Measurements from ENCODE around the gene CAMK2B.

The CAMK2B gene

GRCh38 chr7:44282601-44283171, 42.7 kb downstream of the CAMK2B start:
- TF ChIP-seq, protein P1, sequence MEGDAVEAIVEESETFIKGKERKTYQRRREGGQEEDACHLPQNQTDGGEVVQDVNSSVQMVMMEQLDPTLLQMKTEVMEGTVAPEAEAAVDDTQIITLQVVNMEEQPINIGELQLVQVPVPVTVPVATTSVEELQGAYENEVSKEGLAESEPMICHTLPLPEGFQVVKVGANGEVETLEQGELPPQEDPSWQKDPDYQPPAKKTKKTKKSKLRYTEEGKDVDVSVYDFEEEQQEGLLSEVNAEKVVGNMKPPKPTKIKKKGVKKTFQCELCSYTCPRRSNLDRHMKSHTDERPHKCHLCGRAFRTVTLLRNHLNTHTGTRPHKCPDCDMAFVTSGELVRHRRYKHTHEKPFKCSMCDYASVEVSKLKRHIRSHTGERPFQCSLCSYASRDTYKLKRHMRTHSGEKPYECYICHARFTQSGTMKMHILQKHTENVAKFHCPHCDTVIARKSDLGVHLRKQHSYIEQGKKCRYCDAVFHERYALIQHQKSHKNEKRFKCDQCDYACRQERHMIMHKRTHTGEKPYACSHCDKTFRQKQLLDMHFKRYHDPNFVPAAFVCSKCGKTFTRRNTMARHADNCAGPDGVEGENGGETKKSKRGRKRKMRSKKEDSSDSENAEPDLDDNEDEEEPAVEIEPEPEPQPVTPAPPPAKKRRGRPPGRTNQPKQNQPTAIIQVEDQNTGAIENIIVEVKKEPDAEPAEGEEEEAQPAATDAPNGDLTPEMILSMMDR (IDR thresholded peaks at IDR 0.05; ENCODE audit: borderline replicate concordance, insufficient read depth, low read depth, low read length): no peak
- H3K4me3 ChIP-seq (ENCODE audit: low read depth, low read length): no peak overlapping the region

DNA sequence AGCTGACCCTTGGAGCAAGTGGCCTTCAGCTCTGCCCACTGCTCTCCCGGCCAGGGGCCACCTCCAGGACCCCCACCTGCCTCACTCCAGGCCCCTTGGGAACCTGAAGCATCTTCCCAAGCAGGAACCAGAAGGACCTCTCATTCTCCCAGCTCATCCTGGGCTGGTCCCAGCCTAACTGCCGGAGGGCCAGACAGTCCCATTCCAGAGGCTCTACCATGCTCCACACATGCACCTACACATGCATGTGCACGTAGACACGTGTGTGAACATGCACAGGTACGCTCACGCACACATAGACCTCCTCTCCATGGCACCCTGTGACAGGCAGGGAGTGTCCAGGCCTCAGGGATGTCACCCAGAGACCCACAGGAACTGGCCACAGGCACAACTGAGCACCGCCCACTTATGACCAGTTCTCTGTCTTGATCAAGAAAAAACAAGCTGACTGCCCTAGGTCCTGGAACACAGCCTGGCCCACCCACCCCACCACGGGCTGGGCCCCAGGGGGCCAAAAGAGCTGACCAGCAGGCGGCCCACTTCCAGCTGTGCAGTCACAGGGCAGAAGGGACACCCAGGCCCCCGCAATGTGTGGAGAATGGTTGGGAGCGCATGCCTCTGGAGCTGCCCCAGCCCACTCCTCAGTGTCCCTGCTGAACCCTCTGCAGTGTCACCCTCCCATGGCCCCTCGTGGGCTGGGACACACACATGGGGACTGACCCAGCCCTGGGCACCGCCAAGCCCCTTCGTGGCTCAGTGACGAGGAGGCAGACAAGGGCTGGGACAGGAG, 43.4 kb downstream of the CAMK2B start:
- no peak overlapping the region for H3K4me3 ChIP-seq (ENCODE audit: low read depth, low read length)
- TF ChIP-seq, protein P1 (IDR thresholded peaks at IDR 0.05; ENCODE audit: borderline replicate concordance, insufficient read depth, low read depth, low read length): no peak

DNA sequence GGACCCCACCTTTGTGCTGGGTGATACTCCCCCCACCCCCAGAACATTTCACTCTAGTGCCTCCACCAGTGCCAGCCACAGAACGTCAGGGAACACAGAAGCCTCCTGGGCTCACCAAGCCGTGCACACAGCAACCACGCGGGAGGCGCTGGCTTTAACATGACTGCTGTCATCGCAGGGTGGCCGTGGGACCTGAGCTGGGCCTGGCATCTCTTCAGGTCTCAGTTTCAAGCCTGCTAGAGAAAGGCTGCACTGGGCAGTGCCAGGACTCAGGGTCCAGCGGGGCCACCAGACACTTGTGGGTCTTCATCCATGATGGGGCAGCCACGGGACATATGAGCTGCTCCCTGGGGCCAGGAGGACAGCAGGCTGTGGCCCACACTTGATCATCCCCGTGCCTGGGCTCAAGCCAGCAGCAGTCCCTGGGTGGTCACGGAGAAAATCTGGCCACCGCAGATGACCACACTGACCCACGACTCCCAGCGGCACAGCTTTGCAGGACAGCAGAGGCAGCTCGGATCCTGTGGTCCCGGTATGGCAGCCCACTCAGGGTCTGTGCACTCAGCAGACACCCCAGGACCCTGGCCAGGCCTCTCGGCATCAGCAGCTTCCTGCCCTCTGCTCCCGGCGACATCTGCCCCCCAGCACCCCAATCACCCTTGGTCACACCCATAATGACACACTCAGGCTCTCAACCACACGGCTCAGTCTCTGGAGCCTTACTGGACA, 44.2 kb downstream of the CAMK2B start:
- TF ChIP-seq, protein P1 (IDR thresholded peaks at IDR 0.05; ENCODE audit: borderline replicate concordance, insufficient read depth, low read depth, low read length): no peak
- no peak overlapping the region for H3K4me3 ChIP-seq (ENCODE audit: low read depth, low read length)

GRCh38 chr7:44280636-44280992, 44.8 kb downstream of the CAMK2B start:
- no peak overlapping the region for H3K4me3 ChIP-seq (ENCODE audit: low read depth, low read length)
- TF ChIP-seq, protein P1 (IDR thresholded peaks at IDR 0.05; ENCODE audit: borderline replicate concordance, insufficient read depth, low read depth, low read length): no peak

DNA sequence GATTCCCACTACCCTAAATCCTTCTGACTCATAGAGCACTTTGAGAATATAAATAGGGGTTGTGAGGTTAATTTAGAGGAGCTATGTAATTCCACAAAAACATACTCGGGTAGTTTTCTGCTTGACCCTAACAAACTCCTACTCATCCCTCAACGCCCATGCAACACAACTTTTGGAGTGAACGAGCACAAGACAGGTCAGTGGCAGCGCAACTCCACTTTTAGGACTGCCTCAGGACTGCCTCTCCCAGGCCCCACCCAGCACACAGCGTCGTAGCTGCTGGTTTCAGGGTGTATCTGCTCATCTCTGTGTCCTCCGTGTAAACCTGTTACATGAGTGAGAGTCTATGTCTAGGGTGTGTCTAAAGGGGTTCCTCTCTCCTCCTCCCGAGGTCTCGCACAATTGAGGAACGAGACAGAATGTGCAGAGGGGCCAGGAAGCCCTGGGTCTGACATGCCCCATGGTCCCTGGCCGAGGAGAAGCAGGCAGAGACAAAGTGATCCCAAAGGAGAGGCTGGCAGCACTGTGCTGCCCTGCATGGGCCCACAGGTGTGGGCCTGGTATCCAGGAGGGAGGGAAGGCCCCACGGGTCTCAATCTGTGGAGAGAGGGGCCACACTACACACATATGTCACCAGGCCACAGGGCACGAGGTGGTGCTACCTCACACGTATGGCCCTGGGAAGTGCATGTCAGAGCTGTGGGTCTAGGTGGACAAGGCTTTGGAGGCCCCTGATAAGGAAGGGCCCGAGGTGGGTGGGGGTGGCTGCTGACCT, 45.5 kb downstream of the CAMK2B start:
- no peak overlapping the region for H3K4me3 ChIP-seq (ENCODE audit: low read depth, low read length)
- TF ChIP-seq, protein P1 (IDR thresholded peaks at IDR 0.05; ENCODE audit: borderline replicate concordance, insufficient read depth, low read depth, low read length): no peak

- TF ChIP-seq, protein P1 (IDR thresholded peaks at IDR 0.05; ENCODE audit: borderline replicate concordance, insufficient read depth, low read depth, low read length): no peak
- H3K4me3 ChIP-seq (ENCODE audit: low read depth, low read length): no peak overlapping the region
These were observed 46.1 kb downstream of the CAMK2B start for GRCh38 chr7:44279286-44279685.

Measured in GM12875 (cell line).